NCI-H187 treated with DMSO at 0.1 percent for 48 hours (cell line): Measurements from ENCODE around the gene USP25.
"Not testable (repeated sequence)": the region's sequence is repeated elsewhere in the genome, so short reads cannot be mapped to it uniquely, and the experiment has no call there.

ENCODE experiments used
- DNase-seq: peaks from one replicate; lab custom pipeline; 2025; lab: John Stamatoyannopoulos, UW

USP25 gene

GRCh38 chr21:15731243-15731613 lies 1.4 kb downstream of the USP25 start:
- no peak for DNase-seq

- DNase-seq = no peak
Observed at GRCh38 chr21:15732290-15732995, 2.7 kb downstream of the USP25 start.

GRCh38 chr21:15732996-15733329 lies 3.2 kb downstream of the USP25 start:
- no peak for DNase-seq

GRCh38 chr21:15735409-15735808 lies 5.6 kb downstream of the USP25 start:
- no peak for DNase-seq

GRCh38 chr21:15735931-15736330 lies 6.1 kb downstream of the USP25 start:
- DNase-seq = not testable (repeated sequence)

GRCh38 chr21:15738779-15739178 lies 9.0 kb downstream of the USP25 start:
- DNase-seq = not testable (repeated sequence)

- no peak for DNase-seq
Observed at GRCh38 chr21:15740383-15740782, 10.6 kb downstream of the USP25 start.

- no peak for DNase-seq
Observed at GRCh38 chr21:15741510-15741909, 11.7 kb downstream of the USP25 start.

- no peak for DNase-seq
Observed at GRCh38 chr21:15742052-15742670, 12.4 kb downstream of the USP25 start.

GRCh38 chr21:15742694-15743093 lies 12.9 kb downstream of the USP25 start:
- no peak for DNase-seq

- no peak for DNase-seq
Observed at GRCh38 chr21:15743593-15743992, 13.8 kb downstream of the USP25 start.

GRCh38 chr21:15744926-15745325 lies 15.1 kb downstream of the USP25 start:
- DNase-seq = no peak

GRCh38 chr21:15748586-15748985 lies 18.8 kb downstream of the USP25 start:
- DNase-seq = no peak

- DNase-seq = no peak
Observed at GRCh38 chr21:15749082-15749860, 19.5 kb downstream of the USP25 start.

GRCh38 chr21:15749861-15750159 lies 20.0 kb downstream of the USP25 start:
- no peak for DNase-seq

GRCh38 chr21:15751037-15751436 lies 21.3 kb downstream of the USP25 start:
- DNase-seq = no peak

- no peak for DNase-seq
Observed at GRCh38 chr21:15751546-15751945, 21.8 kb downstream of the USP25 start.

- no peak for DNase-seq
Observed at GRCh38 chr21:15752763-15753407, 23.1 kb downstream of the USP25 start.

GRCh38 chr21:15753741-15754140 lies 24.0 kb downstream of the USP25 start:
- DNase-seq = no peak

- no peak for DNase-seq
Observed at GRCh38 chr21:15754640-15755039, 24.9 kb downstream of the USP25 start.

- no peak for DNase-seq
Observed at GRCh38 chr21:15755125-15755524, 25.3 kb downstream of the USP25 start.

GRCh38 chr21:15759469-15759868 lies 29.7 kb downstream of the USP25 start:
- no peak for DNase-seq

GRCh38 chr21:15761507-15762100 lies 31.8 kb downstream of the USP25 start:
- no peak for DNase-seq
